ENCODE results near the gene KRTAP4-12.
"Not testable (repeated sequence)": the region's sequence is repeated elsewhere in the genome, so short reads cannot be mapped to it uniquely, and the experiment has no call there.

GRCh38 chr17:41084100-41084856 is 39.7 kb downstream of the KRTAP4-12 start, which contains the start of gene KRTAP4-7:
- TF ChIP-seq CTCF, POLR2A (IDR thresholded peaks at IDR 0.05): not testable (repeated sequence)

All from heart left ventricle (tissue), 13 donors.